ENCODE results near the gene ADGRG6.
A peak's percentile ranks its signal among the peaks of the same experiment; 100 is the strongest.
"Not testable (repeated sequence)": the region's sequence is repeated elsewhere in the genome, so short reads cannot be mapped to it uniquely, and the experiment has no call there.

Gene ADGRG6

DNA sequence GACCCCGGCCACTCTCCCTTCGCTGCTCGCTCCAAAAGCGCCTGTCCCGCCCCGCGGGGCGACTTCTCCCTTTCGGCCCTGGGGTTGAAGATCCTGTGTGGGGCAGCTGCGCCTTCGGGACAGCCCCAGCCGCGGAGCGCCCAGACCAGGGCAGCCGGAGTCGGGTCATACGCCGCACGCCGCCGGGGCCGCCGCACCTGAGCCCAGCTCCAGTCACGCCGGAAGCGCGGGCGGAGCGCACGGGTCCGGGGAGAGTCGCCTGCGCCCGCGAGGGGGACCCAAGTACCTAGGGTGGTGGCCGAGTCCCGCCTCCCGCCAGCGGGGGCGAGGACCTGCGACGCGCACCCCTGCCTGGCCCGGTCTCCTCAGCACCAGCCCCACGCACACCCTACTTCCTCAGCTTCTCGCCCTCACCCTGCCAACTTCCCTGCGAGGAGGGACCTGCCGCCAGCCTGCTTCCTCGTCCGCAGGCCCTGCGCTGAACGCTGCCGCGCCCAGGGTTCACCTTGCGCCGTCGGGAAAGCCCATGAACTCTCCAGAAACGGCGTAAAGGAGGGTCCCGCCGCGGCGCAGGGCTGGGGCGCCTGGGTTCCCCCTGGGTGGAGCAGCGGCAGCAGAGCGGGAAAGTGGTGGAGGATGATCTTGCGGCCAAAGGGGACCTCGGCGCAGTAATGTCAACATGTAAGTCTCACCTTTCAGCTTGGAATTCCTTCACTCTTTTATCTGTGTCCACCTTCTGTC is at the start of gene ADGRG6:
ADGRG6 (plus strand) TSS at position 357 of the 741 bp plus-strand sequence; CDS start at position 680, 323 bp downstream.
- no peak for FAIRE-seq

DNA sequence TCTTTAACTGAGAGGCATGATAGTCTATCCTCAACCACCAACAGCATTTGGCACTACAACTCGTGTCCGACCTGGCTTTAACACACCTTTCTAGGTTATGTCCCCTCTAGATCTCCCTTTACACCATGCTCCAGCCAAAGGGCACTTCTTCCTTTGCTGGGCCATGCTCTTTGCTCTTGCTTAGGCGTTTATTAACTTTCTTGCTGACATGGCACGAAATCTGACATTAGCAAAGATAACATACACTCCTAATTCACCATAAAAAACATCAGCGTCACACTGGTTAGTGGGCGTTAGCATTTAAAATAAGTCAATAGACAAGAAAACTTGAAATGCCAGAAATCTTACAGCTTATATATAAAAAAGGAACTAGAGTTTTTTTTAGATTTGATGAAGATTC is 47.3 kb upstream of the ADGRG6 start:
- no peak for FAIRE-seq

GRCh38 chr6:142255785-142256184 is 46.0 kb upstream of the ADGRG6 start:
- no peak for FAIRE-seq

DNA sequence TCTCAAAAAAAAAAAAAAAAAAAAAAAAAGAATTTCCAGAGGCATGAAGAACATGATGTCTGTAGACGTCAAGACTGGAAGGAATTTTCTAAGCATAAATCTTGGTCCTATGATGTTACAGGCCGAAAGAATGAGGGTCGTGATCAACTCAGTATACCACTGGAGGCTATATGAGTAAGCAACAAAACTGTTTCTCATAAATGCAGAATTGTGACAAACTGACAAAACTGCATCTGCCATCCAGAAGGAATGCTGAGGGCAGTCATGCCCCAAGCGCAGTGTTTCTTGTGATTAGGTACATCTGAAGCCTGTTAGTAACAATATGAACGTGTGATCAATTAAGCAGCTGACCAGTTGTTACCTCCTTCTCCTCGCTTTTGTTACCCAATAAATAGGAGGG is 43.5 kb upstream of the ADGRG6 start:
- no peak for FAIRE-seq

DNA sequence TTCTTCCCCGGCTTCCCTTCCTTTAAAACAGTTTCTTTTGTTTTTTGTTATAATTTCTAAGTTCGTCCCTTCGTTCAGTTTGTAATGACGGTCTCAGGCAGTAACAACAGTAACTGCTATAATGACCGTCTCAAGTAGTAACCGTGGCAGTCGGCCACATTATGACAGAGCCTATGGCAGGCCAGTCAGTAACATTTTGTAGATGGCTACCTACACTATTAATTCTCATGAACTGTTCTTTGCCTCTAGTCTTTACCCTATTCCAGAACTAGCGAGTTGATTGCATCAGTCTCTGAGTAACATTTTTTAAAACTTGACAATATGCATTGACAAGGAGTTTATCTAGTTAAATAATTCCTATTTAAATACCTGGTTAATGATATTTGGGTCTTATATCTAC is 43.0 kb upstream of the ADGRG6 start:
- no peak for FAIRE-seq

- FAIRE-seq, result no peak
Measured at GRCh38 chr6:142260748-142261147, 41.1 kb upstream of the ADGRG6 start.

DNA sequence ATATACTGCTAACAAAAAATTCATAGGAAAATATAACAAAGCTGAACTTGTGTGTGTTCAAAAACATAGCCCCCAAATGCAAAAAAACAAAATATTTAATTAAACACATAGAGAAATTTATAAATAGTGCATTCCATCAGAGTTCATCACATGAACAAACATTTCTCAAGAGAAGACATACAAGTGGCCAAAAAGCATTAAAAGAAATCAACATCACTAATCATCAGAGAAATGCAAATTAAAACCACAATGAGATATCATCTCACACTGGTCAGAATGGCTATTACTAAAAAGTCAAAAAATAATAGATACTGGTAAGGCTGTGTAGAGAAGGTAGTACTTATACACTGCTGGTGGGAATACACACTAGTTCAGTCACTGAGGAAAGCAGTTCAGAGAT is 39.6 kb upstream of the ADGRG6 start:
- no peak for FAIRE-seq

GRCh38 chr6:142265476-142265875 is 36.3 kb upstream of the ADGRG6 start:
- FAIRE-seq, result no peak

DNA sequence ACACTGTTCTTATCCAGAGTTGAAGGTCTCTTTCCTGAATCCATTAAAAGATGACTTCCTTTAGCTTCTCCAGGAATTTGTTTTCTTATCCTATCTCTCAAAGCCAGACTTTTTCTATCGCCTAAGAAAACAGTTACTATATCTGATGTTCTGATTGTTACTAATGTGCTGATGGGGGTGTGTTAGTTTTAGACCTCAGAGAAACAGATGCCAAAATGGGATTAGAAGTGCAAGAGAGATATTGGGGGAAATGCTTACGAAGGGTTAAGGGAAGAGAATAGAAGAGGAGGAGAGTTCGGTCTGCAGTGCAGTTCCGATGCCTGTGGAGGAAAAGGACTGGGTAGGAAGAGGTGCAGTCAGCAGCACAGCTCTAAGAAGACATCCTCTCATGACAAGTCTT is 35.7 kb upstream of the ADGRG6 start:
- FAIRE-seq, result no peak

- no peak for FAIRE-seq
Measured at GRCh38 chr6:142271476-142271875, 30.3 kb upstream of the ADGRG6 start.

- FAIRE-seq, result no peak
Measured at GRCh38 chr6:142274656-142275055, 27.2 kb upstream of the ADGRG6 start.

- no peak for FAIRE-seq
Measured at GRCh38 chr6:142275236-142276006, 26.4 kb upstream of the ADGRG6 start.

DNA sequence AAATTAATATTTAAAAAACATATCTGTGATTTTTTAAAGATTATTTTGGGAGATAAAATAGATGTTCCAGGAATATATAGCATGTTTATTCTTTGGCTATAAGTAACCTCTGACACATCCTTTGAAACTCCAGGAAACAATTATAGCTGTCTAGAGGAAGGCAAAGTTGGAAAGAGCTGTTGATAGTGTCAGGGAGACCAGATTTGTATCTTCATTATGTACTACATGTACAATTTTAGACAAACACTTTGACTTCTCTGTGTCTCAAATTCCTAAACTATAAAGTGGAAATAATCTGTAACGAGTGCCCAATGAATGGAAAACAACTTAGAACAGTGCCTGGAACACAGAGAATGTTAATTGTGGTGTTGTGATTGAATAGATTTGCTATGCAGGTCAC is 25.6 kb upstream of the ADGRG6 start:
- no peak for FAIRE-seq

DNA sequence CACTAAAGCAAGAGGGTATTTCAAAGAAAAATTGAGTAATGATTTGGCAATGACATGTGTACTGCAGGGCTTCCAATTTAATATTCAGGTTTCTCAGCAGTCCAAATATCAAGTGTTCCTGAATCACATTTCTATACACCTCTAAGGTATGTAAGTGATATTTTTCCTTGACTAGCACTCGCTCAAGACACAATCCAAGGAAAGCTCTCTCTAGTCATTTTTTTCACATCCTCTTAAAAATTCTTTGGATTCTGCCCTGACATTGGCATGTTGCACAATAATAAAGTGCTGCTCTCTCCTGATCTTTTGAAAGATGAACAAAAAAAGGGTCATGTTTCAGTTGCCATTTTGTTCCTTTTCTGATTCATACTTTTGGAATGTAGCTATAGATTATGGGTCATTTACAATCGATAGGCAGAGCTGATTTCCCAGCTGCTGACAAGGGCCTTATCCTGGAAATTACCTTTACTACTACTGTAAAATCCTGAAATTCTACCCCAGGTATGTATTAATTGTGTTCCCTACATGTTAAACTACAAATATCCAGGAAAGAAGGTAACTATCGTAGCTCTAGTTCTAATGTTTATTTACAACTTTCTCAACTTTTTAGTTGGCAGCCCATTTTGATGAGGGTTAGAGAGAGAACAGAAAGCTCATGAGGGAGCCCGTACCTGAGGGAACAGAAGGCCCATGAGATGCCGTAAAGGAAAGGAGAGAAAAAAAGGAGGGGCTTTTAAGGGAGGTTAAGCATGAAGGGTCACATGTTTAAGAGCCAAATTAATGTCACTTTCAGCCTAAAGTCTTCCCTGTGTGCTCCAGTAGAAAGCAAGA is 22.2 kb upstream of the ADGRG6 start:
- FAIRE-seq, result no peak

GRCh38 chr6:142280265-142280664 is 21.5 kb upstream of the ADGRG6 start:
- no peak for FAIRE-seq

GRCh38 chr6:142280927-142281326 is 20.9 kb upstream of the ADGRG6 start:
- FAIRE-seq, result no peak

DNA sequence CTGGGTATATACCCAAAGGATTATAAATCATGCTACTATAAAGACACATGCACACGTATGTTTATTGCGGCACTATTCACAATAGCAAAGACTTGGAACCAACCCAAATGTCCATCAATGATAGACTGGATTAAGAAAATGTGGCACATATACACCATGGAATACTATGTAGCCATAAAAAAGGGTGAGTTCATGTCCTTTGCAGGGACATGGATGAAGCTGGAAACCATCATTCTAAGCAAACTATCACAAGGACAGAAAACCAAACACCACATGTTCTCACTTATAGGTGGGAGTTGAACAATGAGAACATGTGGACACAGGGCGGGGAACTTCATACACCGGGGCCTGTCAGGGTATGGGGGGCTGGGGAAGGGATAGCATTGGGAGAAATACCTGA is 18.7 kb upstream of the ADGRG6 start:
- FAIRE-seq, result not testable (repeated sequence)

GRCh38 chr6:142284419-142284818 is 17.4 kb upstream of the ADGRG6 start:
- peak; percentile 18 for FAIRE-seq

DNA sequence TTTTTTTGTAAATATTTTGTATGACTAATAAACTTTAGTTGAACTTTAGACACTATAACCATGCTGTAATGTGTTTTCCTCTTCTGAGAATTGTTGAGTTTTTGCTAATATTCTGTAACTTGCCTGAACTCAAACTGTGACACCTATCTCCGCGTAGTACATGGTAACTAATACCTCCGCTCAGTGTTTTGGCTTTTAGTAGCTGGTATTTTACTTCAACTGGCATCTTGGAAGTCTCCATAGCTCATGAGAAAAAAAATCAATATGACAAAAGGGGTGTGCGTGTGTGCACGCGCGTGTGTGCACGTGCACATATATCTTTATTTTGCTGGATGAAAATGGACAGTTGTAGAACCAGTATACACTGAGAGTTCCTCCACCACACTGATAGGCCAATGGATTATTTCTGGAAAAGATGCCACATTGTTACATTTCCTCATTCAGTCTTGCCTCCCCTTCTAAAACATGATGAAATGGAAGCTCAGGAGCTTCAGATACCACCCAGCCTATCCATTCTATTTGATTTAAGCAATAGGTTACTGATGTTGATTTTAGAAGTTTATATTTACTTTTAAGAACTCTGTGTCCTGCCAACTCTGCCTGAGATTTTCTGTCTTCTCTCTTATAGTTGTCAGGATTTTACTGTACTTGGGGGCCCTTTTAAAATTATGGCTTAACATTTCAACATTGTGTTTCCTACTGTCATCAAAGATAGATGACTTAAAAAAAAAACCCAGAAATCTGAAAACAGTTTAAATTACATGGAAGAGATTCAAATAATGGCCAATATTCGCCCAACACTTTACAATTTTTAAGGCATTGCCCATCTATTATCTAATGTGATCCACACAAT is 16.3 kb upstream of the ADGRG6 start:
- FAIRE-seq, result no peak

- FAIRE-seq, result no peak
Measured at GRCh38 chr6:142286088-142286409, 15.8 kb upstream of the ADGRG6 start.

GRCh38 chr6:142289687-142290086 is 12.1 kb upstream of the ADGRG6 start:
- no peak for FAIRE-seq

DNA sequence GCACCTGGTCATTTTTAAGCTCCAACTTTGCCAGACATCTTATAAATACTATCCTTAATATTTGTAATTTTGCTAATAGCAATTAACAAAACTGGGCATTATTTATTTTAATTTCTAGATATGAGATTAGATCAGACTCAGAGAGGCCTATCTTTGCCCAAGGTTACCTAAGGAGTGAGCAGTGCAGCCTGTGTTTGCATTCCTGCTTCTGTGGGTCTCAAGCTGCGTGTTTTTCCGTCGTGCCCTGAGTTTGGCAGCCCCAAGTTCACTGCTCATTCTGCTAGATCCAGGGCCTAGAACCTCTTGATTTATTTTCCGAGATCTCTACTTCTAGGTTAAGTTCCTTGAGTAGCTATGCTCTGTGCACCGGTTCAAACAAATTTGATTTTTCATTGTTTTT is 11.0 kb upstream of the ADGRG6 start:
- no peak for FAIRE-seq

DNA sequence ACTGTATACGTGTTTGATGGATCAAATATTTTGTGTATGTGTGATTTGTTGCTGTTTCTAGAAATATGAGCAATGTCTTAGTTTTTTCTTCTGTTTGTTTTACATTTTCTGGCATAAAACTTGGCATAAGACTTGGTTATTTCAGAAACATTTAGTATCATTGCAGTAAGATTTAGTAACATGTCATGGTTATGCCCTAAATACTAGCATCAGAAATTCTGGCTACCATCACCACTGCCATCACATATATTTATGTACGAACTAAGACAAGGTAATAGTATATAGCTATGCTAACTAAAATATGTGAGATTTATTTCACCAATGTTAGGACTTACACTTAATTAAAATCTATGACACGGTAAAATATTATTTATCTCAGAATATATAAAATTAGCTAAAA is 10.3 kb upstream of the ADGRG6 start:
- no peak for FAIRE-seq
